ENCODE data around the gene TENM3.

Gene TENM3

DNA sequence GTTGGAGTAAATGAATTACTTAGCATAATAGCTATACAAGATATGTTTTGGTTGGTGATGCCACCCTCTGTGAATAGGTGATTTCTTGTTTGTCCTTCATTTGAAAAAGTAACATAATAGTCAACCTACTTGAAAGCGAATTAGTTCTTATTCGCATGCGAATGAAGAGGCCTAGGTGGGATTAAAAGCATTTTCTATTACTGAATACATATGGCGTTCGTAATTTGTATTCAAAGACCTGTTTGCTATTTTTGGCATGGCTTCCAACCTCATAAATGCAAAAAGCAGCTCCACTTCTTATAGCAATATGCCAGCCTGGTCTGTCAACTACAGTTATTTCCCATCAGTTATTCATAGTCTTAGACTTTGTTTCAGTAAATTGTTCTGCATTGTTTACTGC is 261.3 kb downstream of the TENM3 start:
- Histone ChIP-seq H3K27ac (ENCODE audit: extremely low read depth, low read depth, low read length) (no peak overlapping the region), H3K36me3 (ENCODE audit: control insufficient read depth in 2 of 2, insufficient read depth in 1 of 2, low read length in 2 of 2) (no peaks in the 10 kb centered on the region), H3K4me1 (ENCODE audit: control insufficient read depth, insufficient read depth, low read length) (peaks cover 10% of the 10 kb centered on the region), H3K9me3 (ENCODE audit: control insufficient read depth, insufficient read depth, low read depth, low read length) (no peaks in the 10 kb centered on the region), H3K4me3 (ENCODE audit: low read depth, low read length) (no peak overlapping the region)
- TF ChIP-seq ZNF707 (tag by site-specific recombination; IDR thresholded peaks at IDR 0.05) (no peak), FEZF1 (tag by site-specific recombination; IDR thresholded peaks at IDR 0.05) (peak; percentile 44), SP7 (tag by site-specific recombination; IDR thresholded peaks at IDR 0.05) (no peak), OSR2 (tag by site-specific recombination; IDR thresholded peaks at IDR 0.05) (0 out of 2 replicates have a peak, but pooled peaks have one; percentile 44), ZEB2 (tag by site-specific recombination; IDR thresholded peaks at IDR 0.05) (no peak), WT1 (tag by site-specific recombination; IDR thresholded peaks at IDR 0.05) (peak; percentile 72), OVOL3 (tag by site-specific recombination; IDR thresholded peaks at IDR 0.05) (0 out of 2 replicates have a peak, but pooled peaks have one; percentile 10), ZNF292 (tag by site-specific recombination; IDR thresholded peaks at IDR 0.05; ENCODE audit: borderline replicate concordance, low read depth) (no peak), ZNF596 (tag by site-specific recombination; IDR thresholded peaks at IDR 0.05) (no peak), IKZF3 (tag by site-specific recombination; IDR thresholded peaks at IDR 0.05) (0 out of 2 replicates have a peak, but pooled peaks have one; percentile 16), ZNF169 (tag by site-specific recombination; IDR thresholded peaks at IDR 0.05) (no peak)
- TF ChIP-seq, protein P1, sequence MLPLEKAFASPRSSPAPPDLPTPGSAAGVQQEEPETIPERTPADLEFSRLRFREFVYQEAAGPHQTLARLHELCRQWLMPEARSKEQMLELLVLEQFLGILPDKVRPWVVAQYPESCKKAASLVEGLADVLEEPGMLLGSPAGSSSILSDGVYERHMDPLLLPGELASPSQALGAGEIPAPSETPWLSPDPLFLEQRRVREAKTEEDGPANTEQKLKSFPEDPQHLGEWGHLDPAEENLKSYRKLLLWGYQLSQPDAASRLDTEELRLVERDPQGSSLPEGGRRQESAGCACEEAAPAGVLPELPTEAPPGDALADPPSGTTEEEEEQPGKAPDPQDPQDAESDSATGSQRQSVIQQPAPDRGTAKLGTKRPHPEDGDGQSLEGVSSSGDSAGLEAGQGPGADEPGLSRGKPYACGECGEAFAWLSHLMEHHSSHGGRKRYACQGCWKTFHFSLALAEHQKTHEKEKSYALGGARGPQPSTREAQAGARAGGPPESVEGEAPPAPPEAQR (tag by site-specific recombination; IDR thresholded peaks at IDR 0.05), result no peak
- TF ChIP-seq, protein P2, sequence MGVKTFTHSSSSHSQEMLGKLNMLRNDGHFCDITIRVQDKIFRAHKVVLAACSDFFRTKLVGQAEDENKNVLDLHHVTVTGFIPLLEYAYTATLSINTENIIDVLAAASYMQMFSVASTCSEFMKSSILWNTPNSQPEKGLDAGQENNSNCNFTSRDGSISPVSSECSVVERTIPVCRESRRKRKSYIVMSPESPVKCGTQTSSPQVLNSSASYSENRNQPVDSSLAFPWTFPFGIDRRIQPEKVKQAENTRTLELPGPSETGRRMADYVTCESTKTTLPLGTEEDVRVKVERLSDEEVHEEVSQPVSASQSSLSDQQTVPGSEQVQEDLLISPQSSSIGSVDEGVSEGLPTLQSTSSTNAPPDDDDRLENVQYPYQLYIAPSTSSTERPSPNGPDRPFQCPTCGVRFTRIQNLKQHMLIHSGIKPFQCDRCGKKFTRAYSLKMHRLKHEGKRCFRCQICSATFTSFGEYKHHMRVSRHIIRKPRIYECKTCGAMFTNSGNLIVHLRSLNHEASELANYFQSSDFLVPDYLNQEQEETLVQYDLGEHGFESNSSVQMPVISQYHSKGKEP (tag by site-specific recombination; IDR thresholded peaks at IDR 0.05), result peak; percentile 72
- TF ChIP-seq, protein P3, sequence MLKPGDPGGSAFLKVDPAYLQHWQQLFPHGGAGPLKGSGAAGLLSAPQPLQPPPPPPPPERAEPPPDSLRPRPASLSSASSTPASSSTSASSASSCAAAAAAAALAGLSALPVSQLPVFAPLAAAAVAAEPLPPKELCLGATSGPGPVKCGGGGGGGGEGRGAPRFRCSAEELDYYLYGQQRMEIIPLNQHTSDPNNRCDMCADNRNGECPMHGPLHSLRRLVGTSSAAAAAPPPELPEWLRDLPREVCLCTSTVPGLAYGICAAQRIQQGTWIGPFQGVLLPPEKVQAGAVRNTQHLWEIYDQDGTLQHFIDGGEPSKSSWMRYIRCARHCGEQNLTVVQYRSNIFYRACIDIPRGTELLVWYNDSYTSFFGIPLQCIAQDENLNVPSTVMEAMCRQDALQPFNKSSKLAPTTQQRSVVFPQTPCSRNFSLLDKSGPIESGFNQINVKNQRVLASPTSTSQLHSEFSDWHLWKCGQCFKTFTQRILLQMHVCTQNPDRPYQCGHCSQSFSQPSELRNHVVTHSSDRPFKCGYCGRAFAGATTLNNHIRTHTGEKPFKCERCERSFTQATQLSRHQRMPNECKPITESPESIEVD (tag by site-specific recombination; IDR thresholded peaks at IDR 0.05), result peak; percentile 93
- ChIA-PET POLR2A (no interaction called here), CTCF (no interaction called here)

DNA sequence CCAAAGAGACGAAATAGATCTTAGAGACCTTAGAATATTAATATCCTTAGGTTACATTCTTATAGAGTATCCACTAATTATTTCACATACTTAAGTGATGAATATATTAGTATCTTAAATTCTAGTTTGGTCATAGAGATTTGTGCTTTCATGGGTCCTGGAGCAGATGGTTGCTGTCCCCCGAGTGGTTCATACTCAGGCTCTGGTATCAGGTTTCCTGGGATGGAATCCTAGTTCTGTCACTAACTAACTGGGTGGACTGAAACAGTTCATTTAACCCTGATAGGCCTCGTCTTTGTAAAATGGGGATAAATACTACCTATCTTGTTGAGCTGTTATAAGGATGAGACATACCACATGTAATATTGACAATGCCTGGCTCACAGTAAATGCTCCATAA is 264.6 kb downstream of the TENM3 start:
- no peak overlapping the region for H3K27ac ChIP-seq (ENCODE audit: extremely low read depth, low read depth, low read length)
- H3K36me3 ChIP-seq (ENCODE audit: control insufficient read depth in 2 of 2, insufficient read depth in 1 of 2, low read length in 2 of 2), result no peaks in the 10 kb centered on the region
- ChIA-PET POLR2A (no interaction called here), CTCF (interaction anchor here (1.6 kb wide), 1 partner anchor 13 kb away, joined by 4 read pairs; no protein-coding TSS in a partner anchor)
- no peak for TF ChIP-seq ZNF654 (tag by site-specific recombination; IDR thresholded peaks at IDR 0.05; ENCODE audit: low read depth)
- TF ChIP-seq, protein P3 (tag by site-specific recombination; IDR thresholded peaks at IDR 0.05), result no peak
- H3K4me3 ChIP-seq (ENCODE audit: low read depth, low read length), result no peak overlapping the region
- no peaks in the 10 kb centered on the region for H3K9me3 ChIP-seq (ENCODE audit: control insufficient read depth, insufficient read depth, low read depth, low read length)
- H3K4me1 ChIP-seq (ENCODE audit: control insufficient read depth, insufficient read depth, low read length), result peaks cover 18% of the 10 kb centered on the region

DNA sequence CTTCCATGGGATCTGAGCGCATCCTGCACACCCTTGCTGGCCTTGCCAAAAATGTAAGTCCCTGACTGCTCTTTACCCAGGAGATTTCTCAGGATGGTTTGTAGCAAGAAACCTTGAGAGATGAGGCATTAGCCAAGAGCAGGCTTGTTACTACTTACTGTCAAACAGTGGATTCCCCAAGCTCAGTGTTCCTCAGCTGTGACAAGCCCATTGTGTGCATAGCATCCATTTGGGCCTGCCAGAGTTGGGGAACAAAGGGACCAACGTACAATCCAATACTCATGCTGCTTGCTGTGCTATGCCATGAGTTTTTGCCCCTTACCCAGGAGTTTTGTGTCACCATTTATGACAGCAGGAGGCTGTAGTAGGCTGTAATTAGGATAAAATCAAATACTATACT is 267.6 kb downstream of the TENM3 start:
- H3K9me3 ChIP-seq (ENCODE audit: control insufficient read depth, insufficient read depth, low read depth, low read length), result no peaks in the 10 kb centered on the region
- TF ChIP-seq MYNN (tag by site-specific recombination; IDR thresholded peaks at IDR 0.05; ENCODE audit: borderline replicate concordance), result no peak
- no peak for TF ChIP-seq ZNF558 (tag by site-specific recombination; IDR thresholded peaks at IDR 0.05)
- TF ChIP-seq HOXD13 (CRISPR knock-in tag; IDR thresholded peaks at IDR 0.05; ENCODE audit: borderline replicate concordance), result no peak
- no peak for TF ChIP-seq ZNF621 (tag by site-specific recombination; IDR thresholded peaks at IDR 0.05)
- TF ChIP-seq ZNF138 (tag by site-specific recombination; IDR thresholded peaks at IDR 0.05; ENCODE audit: borderline replicate concordance), result no peak
- TF ChIP-seq, protein P4, sequence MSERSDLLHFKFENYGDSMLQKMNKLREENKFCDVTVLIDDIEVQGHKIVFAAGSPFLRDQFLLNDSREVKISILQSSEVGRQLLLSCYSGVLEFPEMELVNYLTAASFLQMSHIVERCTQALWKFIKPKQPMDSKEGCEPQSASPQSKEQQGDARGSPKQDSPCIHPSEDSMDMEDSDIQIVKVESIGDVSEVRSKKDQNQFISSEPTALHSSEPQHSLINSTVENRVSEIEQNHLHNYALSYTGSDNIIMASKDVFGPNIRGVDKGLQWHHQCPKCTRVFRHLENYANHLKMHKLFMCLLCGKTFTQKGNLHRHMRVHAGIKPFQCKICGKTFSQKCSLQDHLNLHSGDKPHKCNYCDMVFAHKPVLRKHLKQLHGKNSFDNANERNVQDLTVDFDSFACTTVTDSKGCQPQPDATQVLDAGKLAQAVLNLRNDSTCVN (tag by site-specific recombination; optimal IDR thresholded peaks at IDR 0.05), result no peak
- TF ChIP-seq SCRT1 (tag by site-specific recombination; IDR thresholded peaks at IDR 0.05; ENCODE audit: borderline replicate concordance), result no peak
- TF ChIP-seq, protein P5, sequence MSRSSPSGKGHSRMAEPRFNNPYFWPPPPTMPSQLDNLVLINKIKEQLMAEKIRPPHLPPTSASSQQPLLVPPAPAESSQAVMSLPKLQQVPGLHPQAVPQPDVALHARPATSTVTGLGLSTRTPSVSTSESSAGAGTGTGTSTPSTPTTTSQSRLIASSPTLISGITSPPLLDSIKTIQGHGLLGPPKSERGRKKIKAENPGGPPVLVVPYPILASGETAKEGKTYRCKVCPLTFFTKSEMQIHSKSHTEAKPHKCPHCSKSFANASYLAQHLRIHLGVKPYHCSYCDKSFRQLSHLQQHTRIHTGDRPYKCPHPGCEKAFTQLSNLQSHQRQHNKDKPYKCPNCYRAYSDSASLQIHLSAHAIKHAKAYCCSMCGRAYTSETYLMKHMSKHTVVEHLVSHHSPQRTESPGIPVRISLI (tag by site-specific recombination; IDR thresholded peaks at IDR 0.05), result no peak

More for the DNA sequence above, 267.6 kb downstream of the TENM3 start:
- ChIA-PET CTCF (no interaction called here), POLR2A (no interaction called here)
- Histone ChIP-seq H3K27ac (ENCODE audit: extremely low read depth, low read depth, low read length) (no peak overlapping the region), H3K4me1 (ENCODE audit: control insufficient read depth, insufficient read depth, low read length) (peaks cover 8% of the 10 kb centered on the region), H3K36me3 (ENCODE audit: control insufficient read depth in 2 of 2, insufficient read depth in 1 of 2, low read length in 2 of 2) (no peaks in the 10 kb centered on the region), H3K4me3 (ENCODE audit: low read depth, low read length) (no peak overlapping the region)
